ENCODE measurements around the gene DCDC2B. TPM values are rescaled to one million over a fixed set of nuclear protein-coding genes. Genes with fewer than 3 reads are reported as not detected.

The DCDC2B gene
- total and polyA plus RNA-seq, 9 of the 15 experiments (the other 6 are each of a cell fraction or from before 2014, with no cell fraction given) = not detected

- TF ChIP-seq ZBTB11 (CRISPR knock-in tag; IDR thresholded peaks at IDR 0.05) (no peak), CBX1 (IDR thresholded peaks at IDR 0.05; ENCODE audit: low read depth) (no peak), SMAD1 (IDR thresholded peaks at IDR 0.05; ENCODE audit: low read depth, low read length, partially characterized antibody) (no peak), SLC30A9 (CRISPR knock-in tag; IDR thresholded peaks at IDR 0.05) (no peak), DDX20 (tag; IDR thresholded peaks at IDR 0.05; ENCODE audit: low read depth) (peak; percentile 67; the same call in 1 of the 2 replicates), ZNF695 (CRISPR knock-in tag; IDR thresholded peaks at IDR 0.05) (no peak), RFX5 (IDR thresholded peaks at IDR 0.05; ENCODE audit: low read depth, low read length) (no peak), STAT5B (CRISPR knock-in tag; IDR thresholded peaks at IDR 0.05) (no peak), GTF2A2 (tag; IDR thresholded peaks at IDR 0.05) (no peak), ZNF165 (CRISPR knock-in tag; IDR thresholded peaks at IDR 0.05; ENCODE audit: borderline replicate concordance) (0 out of 2 replicates have a peak, but pooled peaks have one; percentile 66), ZNF778 (CRISPR knock-in tag; IDR thresholded peaks at IDR 0.05) (no peak), ZNF609 (CRISPR knock-in tag; IDR thresholded peaks at IDR 0.05; ENCODE audit: borderline replicate concordance) (no peak), ZNF324 (CRISPR knock-in tag; IDR thresholded peaks at IDR 0.05) (peak; percentile 64; the same call in 1 of the 2 replicates), CEBPG (CRISPR knock-in tag; IDR thresholded peaks at IDR 0.05) (no peak), CEBPG (tag; conservative IDR thresholded peaks at IDR 0.05 in 1 of 2, IDR thresholded peaks at IDR 0.05 in 1 of 2) (no peak), MXI1 (IDR thresholded peaks at IDR 0.05; ENCODE audit: low read depth, low read length) (no peak), CLOCK (CRISPR knock-in tag; IDR thresholded peaks at IDR 0.05; ENCODE audit: borderline replicate concordance) (no peak), WHSC1 (IDR thresholded peaks at IDR 0.05; ENCODE audit: low read length) (no peak)
Measured at GRCh38 chr1:32179193-32179442, 29.8 kb upstream of the DCDC2B start (continued).

All from K562 (cell line).